Measurements from ENCODE around the gene TAPT1. TPM values are rescaled to one million over a fixed set of nuclear protein-coding genes. Genes with fewer than 3 reads are reported as not detected.

Gene TAPT1
- polyA plus RNA-seq, 10 donors = 23.6 to 43.0 (median 33.6) TPM

Other genes with a start within 250 kb of the TAPT1 start
- 10 to 100 TPM; 28.7 to 64.3 (median 43.5) TPM for gene PROM1, start 142.4 kb downstream of the TAPT1 start, polyA plus RNA-seq (ENCODE audit: insufficient read length in 10 of 10)